GM12892 (cell line): ENCODE data around the gene LIMA1.

ENCODE experiments used
- DNase-seq: peaks from one replicate; pipeline ENCODE4 v3.0.0; 2011; ENCODE audit not compliant: insufficient read length
- FAIRE-seq: peaks from 2 replicates; lab custom pipeline; 2011; peaks lifted over from hg19 to GRCh38; lab: Jason Lieb, UNC
- POLR2A ChIP-seq: IDR thresholded peaks from 2 replicates; pipeline ENCODE4 v1.6.1; 2011; ENCODE audit warnings: low read depth, low read length, control low read depth
- POLR2AphosphoS5 ChIP-seq: IDR thresholded peaks from 2 replicates; pipeline ENCODE4 v1.6.1; 2011; ENCODE audit warnings: low read depth, low read length, control low read depth
- TAF1 ChIP-seq: IDR thresholded peaks from 2 replicates; pipeline ENCODE4 v1.6.1; 2011; ENCODE audit warnings: low read depth, mild to moderate bottlenecking, control low read depth, low read length, borderline replicate concordance

The LIMA1 gene

GRCh38 chr12:50203691-50204090, 79.6 kb downstream of the LIMA1 start:
- no peak for FAIRE-seq
- TF ChIP-seq TAF1 (no peak), POLR2AphosphoS5 (no peak), POLR2A (no peak)
- DNase-seq: no peak

- no peak for TF ChIP-seq TAF1
- no peak for TF ChIP-seq POLR2A
- no peak for TF ChIP-seq POLR2AphosphoS5
- DNase-seq (no peak), FAIRE-seq (no peak)
These were observed 81.3 kb downstream of the LIMA1 start for GRCh38 chr12:50201987-50202521.

- FAIRE-seq (no peak), DNase-seq (no peak)
These were observed 82.6 kb downstream of the LIMA1 start for GRCh38 chr12:50200552-50201273.

GRCh38 chr12:50198829-50199228, 84.5 kb downstream of the LIMA1 start:
- DNase-seq (no peak), FAIRE-seq (no peak)
- no peak for TF ChIP-seq TAF1
- TF ChIP-seq POLR2AphosphoS5: no peak
- no peak for TF ChIP-seq POLR2A

More at GRCh38 chr12:50200552-50201273, 82.6 kb downstream of the LIMA1 start:
- TF ChIP-seq TAF1 (no peak), POLR2A (no peak), POLR2AphosphoS5 (no peak)

GRCh38 chr12:50197297-50197727, 86.0 kb downstream of the LIMA1 start:
- TF ChIP-seq POLR2A: no peak
- no peak for TF ChIP-seq TAF1
- TF ChIP-seq POLR2AphosphoS5: no peak
- no peak for DNase-seq
- no peak for FAIRE-seq

GRCh38 chr12:50196537-50196936, 86.8 kb downstream of the LIMA1 start:
- no peak for TF ChIP-seq TAF1
- no peak for TF ChIP-seq POLR2A
- FAIRE-seq (no peak), DNase-seq (no peak)

- FAIRE-seq (no peak), DNase-seq (no peak)
- TF ChIP-seq TAF1: no peak
- no peak for TF ChIP-seq POLR2A
- TF ChIP-seq POLR2AphosphoS5: no peak
These were observed 87.5 kb downstream of the LIMA1 start for GRCh38 chr12:50195832-50196231.

- FAIRE-seq: no peak
- TF ChIP-seq TAF1 (no peak), POLR2A (no peak), POLR2AphosphoS5 (no peak)
- DNase-seq: no peak
These were observed 90.4 kb downstream of the LIMA1 start for GRCh38 chr12:50192908-50193307.

GRCh38 chr12:50192236-50192635, 91.1 kb downstream of the LIMA1 start:
- FAIRE-seq (no peak), DNase-seq (no peak)
- no peak for TF ChIP-seq TAF1
- no peak for TF ChIP-seq POLR2A
- no peak for TF ChIP-seq POLR2AphosphoS5

GRCh38 chr12:50190859-50191258, 92.5 kb downstream of the LIMA1 start:
- no peak for FAIRE-seq
- no peak for DNase-seq
- no peak for TF ChIP-seq POLR2AphosphoS5

GRCh38 chr12:50188875-50189575, 94.3 kb downstream of the LIMA1 start:
- FAIRE-seq: peak; percentile 30
- DNase-seq: no peak

More at GRCh38 chr12:50188875-50189575, 94.3 kb downstream of the LIMA1 start:
- TF ChIP-seq POLR2A (0 out of 2 replicates have a peak, but pooled peaks have one; percentile 40), POLR2AphosphoS5 (no peak)
